Activated T-cell treated with anti-CD3 and anti-CD28 coated beads for 48 hours (primary cell): ENCODE results near the gene IGF2BP3.

ENCODE experiments used
- DNase-seq: peaks from one replicate; pipeline ENCODE4 v3.0.0-alpha.2; 2020; ENCODE audit warnings: low read depth

The IGF2BP3 gene

DNA sequence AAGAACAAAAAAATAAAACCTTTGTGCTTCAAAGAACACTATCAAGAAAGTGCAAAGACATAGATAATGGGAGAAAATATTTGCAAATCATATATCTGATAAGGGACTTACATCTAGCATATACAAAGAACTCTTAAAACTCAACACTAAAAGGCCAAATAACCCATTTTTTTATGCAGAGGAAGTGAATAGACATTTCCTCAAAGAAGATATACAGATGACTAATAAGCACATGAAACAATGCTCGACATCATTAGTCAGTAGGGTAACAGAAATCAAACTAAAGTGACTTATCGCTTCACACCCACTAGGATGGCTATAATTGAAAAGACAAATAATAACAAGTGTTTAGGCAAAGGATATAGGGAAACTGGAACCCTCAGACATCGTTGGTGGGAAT, 93.2 kb downstream of the IGF2BP3 start:
- DNase-seq, result no peak

DNA sequence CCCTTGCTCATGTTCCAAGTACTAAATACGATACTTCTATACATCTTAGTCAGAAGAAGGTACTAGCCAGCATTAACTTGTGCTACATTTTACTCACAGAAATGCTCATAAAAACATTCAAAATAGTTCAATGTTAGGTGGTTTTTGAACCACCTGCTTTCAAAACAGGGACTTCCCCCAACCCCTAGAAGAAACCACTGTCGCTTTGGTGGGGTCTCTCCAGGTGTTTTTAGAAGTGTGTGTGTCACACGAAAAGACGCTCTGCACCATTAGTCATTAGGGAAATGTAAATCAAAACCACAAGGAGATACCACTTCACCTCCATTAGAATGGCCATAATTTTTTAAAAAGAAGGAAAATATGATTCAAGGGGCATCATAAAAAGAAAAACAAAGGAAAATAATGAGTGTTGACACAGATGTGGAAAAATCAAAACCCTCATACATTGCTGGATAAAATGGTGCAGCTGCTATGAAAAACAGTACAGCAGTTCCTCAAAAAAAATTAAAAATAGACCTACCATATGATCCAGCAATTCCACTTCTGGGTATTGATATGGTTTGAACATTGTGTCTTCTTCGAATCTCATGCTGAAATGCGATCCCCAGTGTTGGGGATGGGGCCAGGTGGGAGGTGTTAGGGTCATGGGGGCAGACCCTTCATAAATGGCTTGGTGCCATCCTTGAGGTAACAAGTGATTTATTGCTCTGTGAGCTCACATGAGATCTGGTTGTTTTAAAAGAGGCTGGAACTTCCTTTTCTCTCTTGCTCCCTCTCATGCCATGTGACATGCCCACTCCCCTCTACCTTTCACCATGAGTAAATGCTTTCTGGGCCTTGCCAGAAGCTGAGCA, 96.9 kb downstream of the IGF2BP3 start:
- DNase-seq, result peak; percentile 44

DNA sequence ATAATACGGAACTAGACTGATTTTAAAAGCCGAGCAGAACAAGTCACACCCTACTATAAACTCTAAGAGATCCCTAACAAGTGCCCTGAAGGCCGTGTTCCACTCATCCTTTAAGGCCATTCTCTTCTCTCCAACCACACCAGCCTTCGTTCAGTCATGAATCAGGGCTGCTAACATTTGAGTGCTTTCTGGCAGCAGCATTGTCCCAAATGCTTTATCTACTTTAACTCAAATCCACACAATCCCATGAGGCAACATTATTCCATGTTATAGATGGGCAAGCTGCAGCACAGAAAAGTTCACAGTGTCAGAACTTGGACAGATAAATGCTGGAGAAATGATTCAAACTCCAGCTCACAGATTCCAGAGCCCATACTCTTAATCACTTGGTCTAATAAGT, 97.7 kb downstream of the IGF2BP3 start:
- DNase-seq, result no peak

DNA sequence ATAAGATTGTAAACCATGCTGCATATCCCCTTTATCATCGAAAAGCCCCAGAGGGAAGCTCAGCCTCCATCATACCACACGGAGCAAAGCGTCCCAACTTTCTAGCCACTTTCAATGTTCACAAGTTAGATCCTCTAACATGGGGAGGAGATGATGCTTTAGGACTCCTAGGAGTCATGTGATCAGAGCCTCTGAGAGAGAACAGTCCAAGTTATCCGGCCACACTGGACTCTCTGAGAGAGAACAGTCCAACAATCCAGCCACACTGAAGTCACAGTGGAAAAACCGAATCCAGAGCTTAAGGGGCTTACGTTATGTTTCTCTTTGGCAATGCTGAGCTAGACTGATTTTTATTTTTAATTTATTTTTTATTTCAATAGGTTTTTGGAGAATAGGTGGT, 98.6 kb downstream of the IGF2BP3 start:
- DNase-seq, result no peak

DNA sequence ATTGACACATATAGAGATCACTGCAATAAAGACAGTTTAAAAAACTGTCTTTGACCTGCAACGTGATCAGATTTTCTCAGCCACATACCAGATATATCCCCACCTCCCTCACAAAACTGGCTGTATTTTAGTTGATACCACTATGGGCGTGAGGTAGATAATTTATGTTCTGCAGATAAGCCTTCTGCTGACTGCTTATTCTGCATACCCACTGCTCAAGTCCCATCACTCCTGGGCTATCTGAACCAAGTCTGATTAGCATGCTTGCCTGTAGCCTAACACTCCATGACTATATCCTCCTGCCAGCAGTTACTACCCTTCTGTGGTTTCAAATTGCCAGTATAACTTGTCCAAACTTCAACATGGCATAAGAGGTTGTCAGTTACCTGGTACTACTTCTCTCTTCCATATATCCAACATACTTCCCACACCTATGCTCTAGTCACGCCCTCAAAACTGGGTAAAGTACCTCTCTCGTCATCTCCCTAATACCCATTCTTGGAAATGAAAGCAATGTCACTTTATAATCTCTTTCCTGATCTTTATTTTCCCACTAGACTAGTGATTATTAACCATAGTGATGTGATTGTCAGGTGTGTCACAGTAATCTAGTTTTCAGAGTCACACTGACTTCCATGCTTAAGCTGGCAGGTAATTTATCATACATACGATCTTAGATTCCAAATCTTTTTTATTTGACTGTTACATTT, 100.4 kb downstream of the IGF2BP3 start:
- no peak for DNase-seq

DNA sequence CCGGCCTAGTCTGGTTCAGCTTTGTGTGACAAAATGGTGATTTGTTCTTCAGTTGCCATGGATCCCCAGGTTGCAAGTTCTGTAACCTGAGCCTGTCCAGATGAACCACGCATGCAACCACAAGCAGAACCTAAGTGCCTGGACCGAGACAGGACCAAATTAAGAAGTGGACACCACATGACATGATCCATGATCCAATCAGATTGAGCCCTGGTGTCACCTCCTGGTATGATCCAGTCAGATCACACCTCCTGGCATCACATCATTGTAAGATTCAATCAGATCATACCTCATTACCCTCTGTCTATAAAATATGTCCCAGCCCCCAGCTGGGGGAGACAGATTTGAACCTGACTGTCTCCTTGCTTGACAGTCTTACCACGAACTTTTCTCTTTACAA, 101.2 kb downstream of the IGF2BP3 start:
- DNase-seq, result no peak

DNA sequence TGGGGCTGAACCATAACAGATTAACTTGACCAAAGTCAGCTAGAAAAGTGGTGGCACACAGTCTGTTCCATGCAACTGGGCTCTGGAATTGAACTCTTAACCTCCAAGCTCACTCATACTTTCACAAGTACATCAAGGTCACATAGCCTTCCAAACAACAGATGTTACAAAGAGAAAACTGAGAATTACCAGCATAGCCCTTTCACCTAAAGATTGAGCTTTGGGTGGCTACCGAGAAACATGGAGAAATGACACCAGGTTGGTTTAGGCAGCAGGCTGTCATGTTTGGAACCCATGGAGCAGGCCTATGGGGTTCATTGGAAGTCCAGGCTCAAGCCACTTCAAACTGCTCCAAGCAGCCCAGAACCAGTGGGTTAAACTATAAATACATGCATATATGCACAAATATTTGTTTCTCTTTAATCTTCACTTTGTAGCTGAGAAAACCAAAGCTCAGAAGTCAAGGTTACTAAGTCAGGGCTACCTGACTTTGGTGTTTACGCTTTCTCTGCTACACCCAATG, 112.1 kb downstream of the IGF2BP3 start:
- no peak for DNase-seq

DNA sequence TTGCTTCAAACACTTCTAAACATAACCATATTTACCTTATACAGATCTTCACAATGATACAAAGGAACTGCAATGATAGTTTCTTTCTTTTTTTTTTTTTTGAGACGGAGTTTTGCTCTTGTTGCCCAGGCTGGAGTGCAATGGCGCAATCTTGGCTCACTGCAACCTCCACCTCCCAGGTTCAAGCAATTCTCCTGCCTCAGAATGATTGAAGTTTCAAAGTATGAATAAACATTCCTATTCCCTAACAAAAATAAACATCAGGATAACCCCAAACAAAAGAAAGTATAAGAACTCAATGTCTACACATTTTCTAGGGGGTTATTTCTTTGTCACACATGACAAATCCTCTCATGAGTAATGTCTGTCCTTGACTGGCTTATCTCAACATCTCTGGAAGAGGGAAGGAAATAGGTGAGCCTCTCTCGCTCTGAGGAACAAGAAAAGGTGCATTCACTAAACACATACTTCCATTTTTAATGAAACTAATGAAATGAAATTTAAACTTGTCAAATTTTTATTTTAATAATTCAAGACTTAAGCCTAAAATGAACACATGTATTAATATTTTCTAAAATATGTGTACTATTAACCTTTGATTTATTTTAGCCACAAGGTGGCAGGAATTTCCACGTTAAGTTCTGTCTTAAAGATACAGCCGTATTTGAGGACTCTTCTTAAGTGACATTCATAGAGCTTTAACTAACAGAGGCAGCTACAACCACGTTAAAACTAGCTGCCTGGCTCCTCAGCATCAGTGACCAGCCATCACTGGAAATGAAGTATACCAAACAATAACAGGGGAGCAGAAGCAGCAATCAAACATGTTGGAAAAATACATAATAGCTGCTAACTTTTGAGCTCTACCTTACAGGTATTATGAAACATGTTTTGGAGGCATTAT, 112.8 kb downstream of the IGF2BP3 start:
- DNase-seq, result no peak

DNA sequence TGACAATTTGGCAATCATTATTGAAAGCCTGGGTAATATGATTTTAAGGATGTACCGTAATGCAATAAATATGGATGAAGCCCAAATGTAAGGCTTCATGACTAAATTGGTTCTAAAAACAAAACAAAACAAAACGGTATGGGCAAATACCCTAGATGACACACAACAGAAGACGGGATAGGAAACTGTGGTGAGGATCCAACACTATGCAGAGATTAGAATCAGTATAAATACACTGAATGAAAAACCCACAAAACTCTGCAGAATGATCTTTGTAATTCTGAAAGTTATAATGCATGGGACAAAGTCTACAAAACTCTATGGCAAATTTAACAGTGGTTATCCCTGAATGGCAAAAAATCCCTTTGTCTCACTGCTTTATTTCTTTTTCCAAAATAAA, 113.6 kb downstream of the IGF2BP3 start:
- DNase-seq, result no peak

DNA sequence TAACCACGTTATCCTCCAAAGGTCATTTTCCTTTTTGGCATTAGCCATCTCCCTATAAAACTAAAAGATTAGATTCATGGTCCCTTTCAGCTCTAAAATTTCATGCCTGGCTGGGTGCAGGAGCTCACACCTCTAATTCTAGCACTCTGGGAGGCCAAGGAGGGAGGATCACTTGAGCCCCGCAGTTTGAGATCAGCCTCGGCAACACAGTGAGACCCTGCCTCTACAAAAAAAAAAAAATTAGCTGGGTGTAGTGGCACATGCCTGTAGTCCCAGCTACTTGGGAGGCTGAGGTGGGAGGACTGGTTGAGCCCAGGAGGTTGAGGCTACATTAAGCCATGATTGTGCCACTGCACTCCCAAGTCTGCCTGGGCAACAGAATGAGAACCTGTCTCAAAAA, 114.1 kb downstream of the IGF2BP3 start:
- no peak for DNase-seq

DNA sequence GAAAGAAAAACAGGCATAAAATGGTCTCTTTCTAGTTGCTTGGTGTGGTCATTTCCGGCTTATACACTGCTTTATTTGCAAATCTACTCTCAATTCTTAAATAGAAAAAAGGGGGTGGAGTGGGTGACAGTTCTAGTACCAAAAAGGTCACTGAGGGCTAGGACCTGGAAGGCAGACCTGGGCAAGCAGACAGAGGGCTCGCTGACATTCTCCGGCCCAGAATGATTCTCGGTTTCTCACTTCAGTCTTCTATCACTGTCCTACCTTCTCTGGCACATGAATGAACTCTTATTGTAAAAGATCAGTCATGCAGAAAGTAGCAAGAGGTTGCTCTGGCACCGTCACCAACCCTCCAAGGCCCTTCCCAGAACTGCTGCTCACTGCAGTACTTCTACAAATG, 117.1 kb downstream of the IGF2BP3 start:
- no peak for DNase-seq

DNA sequence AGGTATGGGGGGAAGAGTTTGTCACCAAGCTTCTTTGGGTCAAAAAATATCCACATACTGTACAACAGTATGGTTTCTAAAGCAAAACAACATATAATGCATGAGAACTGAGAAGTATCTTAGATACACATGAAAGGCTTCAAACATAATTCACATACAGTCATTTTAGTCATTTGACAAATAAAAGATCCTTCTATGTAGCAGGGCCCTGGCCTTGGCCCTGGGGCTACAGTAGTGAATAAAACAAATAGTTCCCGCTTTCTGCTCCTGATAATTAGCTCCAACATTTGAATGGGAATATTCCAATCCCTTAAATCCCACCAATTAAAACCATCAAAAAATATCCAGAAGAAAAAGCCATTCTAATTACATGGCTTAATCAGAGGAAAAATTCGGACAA, 119.8 kb downstream of the IGF2BP3 start:
- no peak for DNase-seq

DNA sequence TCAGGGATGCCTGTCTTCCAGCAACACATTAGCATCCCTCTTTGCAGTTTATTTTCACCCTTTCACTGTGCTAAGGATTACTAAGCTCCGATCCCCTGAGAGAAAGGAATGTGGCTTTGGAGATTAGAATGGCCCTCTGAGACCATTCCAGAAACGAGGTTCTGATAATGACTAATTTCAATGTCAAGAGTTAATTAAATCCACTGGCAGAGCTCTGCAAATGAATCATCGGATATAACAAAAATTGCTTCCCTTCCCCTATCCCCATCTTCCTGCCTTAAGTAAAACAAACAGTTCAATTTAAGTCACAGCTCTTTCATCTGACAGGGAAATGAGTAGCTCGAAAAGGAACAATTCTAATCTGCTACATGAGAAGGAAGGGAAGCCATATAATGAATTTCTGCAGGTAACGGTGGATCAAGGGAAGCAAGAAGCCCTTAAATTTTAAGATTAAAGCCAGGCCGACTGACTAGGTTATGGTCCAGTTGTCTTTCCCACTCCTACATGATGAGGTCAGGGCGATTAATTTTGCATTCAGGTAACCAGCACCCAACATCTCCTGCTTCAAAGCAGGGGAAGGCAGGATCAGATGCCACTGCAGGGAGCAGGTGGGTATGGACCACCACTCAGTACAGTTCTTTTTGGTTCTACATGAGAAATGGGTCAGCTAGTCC, 120.7 kb downstream of the IGF2BP3 start:
- no peak for DNase-seq

DNA sequence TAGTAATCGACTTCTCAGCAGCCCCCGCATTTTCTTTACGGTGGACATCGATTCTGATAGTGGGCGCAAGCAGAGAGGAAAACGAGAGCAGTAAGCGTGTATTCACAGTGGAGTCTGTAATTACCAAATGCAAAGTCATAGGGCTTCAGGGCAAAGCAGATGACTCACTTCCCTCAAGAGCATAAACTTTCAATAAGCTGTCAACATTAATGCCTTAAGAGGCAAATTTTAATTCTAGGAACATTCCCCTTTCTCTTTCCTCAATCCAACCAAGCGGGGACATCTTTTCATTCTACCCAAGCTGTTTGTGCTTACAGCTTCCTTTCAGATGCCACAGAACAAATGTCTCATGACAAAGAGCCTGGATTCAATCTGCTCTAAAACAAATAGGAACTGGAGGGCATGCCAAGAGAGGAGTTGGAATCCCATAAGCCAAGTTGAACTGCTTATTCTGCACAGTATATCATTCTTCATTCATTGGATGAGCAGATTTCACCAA, 122.6 kb downstream of the IGF2BP3 start:
- no peak for DNase-seq

DNA sequence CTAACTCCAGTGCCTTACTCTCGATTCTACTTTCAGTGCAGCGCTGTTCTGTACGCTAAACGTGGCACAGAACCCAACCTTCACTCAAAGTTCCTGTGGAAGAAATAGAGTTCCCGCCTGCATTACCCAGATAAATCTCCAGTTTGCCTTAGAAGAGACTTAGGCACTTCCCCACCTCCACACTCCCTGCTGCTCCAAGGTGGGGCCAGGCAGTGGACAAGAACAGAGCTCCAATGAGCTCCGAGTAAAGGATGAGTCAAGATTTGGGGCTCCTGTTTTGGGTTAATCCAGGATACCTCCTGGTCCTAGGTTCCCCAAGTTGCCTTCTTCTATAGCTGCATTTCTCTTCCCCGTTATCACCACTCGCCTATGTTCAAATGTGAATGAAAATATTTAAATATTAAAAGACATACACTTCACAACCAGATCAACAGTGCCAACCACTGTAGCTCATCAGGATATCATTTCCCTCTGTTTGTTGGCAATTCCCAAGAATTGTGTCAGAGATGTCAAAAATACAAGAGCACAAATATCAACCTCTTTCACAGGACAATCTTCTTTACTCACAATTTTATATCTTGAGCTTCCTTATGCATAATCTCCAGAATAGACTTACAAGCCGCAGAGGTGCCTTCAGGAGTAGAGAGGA, 123.1 kb downstream of the IGF2BP3 start:
- DNase-seq, result no peak

DNA sequence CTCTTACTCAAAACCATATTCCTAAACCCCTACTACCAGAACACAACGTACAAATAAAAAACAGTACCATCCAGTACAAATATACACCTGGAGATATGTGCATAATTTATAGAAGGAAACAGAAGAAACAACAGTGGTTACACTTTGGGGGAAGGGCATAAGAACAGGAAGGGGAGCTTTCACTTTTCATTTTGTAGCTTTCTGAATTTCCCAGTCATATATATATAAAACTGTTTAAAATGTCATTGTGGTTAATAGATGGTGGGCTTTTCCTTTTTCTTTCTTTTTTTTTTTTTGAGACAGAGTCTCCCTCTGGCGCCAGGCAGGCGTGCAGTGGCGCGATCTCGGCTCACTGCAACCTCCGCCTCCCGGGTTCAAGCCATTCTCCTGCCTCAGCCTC, 124.0 kb downstream of the IGF2BP3 start:
- DNase-seq, result no peak

DNA sequence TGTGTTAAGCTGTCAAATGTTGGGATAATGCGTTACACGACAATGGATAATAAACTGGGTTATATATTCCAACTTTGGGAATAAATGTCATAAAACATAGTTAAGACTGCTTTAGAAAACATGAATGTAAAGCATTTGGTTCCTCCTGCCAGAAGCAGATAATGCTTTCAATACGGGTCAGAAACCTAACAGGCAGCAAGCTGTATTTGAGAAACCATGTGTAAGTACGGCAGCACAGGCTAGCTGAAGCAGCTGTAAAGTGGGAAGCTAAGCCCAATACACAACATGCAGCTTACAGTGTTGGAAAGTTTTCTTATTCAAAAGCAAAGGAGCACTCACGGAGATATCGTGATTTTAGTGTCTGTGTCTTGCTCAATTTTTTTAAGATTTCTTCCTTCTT, 124.7 kb downstream of the IGF2BP3 start:
- no peak for DNase-seq

DNA sequence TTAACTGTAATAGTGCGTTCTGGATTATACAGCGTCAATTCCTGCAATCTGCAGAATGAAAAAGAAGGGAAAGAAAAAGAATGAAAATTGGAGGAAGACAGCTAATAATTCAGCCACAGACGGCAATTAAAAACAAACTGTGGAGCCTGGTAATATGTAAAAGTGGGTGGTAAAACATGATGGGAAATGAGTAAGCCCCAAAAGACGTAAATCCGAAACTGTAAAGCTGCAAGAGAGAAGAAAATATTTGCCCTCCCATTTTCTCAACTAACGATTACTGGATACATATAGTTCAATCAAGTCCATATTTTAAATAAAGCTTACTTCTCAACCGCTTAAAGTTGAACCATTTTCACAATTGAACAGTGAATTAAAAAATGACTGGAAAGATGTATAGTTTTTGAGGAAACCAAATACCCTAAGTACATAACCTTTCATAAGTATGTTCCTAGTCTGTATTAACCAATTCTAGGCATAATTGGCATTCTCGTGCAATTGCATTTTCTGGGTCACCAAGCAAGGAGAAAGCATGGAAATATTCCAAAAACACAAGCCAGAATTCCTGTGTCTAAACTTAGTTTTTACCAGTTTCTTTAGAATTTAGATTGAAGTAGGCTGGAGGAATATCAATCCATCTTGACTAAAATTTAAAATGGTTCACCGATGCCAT, 126.3 kb downstream of the IGF2BP3 start:
- DNase-seq, result no peak

DNA sequence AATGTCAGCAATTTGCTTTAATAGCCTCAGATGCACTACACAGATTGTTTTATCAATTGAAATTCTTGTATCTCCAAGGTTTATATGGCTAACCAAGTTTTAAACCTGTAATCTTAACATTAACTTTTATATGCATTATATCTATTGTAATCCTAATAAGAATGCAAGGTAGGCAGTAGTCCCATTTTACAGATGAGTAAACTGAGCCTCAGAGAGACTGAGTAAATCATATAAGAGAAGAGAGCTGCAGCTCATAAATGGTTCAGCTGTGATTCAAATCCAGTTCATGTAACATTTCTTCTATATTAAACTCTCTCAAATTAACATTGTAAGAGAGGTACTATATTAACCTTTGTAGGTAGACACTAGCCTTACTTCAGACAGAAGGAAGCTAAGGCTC, 127.2 kb downstream of the IGF2BP3 start:
- no peak for DNase-seq

DNA sequence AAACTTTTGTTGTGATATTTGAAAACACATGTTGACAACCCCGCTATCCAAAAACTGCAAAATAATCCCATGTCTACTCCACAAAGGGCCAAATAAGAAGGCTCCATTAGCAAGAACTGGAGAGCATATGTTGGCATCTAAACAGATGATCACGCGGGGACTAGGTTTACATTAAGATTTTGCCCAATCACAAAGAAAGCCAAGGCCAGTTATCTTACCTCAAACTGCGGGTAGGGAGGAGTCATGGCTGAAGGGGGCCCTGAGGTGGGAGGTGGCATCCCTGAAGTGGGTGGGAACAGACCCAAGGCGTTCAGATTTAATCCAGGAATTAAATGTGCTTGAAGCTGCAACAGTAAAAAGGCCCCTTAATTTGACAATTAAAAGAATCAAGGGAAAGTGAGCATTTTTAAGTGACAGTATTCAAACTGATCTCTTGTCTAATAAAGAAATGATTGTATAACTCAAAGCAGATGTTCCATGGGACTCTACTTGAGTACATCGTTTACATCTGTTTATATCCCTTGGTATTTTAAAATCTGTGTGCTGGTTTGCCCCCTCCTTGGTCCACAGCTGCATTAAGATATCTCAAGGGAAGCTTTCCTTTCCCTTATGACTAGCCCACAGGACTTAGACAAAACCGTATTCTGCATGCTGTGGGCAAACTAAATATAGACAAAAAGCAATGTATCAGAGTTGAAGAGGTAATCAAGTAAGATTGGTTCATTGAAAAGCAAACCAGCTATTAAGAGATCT, 128.3 kb downstream of the IGF2BP3 start:
- no peak for DNase-seq
